ENCODE data around the gene TTC33. TPM values are rescaled to one million over a fixed set of nuclear protein-coding genes. Genes with fewer than 3 reads are reported as not detected.

Gene TTC33, protein sequence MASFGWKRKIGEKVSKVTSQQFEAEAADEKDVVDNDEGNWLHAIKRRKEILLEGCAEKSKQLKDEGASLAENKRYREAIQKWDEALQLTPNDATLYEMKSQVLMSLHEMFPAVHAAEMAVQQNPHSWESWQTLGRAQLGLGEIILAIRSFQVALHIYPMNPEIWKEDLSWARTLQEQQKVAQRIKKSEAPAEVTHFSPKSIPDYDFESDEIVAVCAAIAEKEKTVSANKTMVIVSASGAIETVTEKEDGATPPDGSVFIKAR
- 9.3 to 13.3 TPM (median 12.2 TPM) in 5 replicates for total RNA-seq (2022; extraction: Qiagen RNA extraction; ENCODE audit: low read depth)

DNA sequence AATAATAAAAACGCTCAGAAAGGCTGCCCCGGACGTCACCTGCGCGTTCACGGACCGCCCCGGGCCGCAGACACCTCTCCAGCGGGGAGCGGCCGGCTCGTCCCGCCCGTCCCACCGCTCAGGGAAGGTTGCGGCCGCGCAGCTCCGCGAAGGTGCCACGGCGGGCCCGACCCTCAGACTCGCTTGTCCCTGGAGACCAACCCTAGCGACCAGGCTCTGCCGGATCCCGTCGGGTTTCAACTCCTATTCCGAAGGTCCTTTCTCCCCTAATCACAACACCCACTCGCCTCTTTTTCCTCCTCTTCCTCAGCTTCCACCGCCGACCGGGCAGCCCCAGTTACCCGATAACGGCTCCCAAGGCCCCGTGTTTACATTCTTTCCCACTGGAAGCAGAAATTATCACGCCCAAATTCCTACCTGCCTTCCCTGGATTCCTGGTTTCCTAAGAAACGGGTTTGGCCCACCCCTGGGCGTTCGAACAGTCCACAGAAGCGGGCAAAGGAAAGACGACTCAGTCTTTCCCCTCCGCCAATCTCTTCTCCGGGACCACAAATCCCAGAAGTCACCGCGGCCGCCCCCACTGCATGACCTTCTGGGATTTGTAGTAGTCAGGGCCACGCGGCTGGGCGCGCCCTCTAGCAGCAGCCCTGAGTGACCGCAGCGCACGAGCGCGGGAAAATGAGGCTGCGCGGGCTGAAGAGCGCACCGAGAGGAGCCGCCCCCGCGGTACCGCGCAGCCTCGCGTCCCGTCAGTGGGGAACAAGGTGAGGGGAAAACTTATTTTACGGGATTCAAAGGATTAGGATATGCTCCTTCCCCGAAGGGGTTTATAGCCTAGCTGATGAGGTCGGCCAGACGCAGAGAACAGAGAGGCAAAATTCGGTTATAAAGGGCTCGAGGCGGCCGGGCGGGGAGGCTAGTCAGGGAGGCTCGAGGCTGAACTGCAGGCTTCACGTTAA, at the start of gene TTC33:
Gene TTC33, minus strand, starts transcription at position 555 of the 959 bp plus-strand sequence. CDS start 8,943 bp downstream, outside the sequence.

DNA sequence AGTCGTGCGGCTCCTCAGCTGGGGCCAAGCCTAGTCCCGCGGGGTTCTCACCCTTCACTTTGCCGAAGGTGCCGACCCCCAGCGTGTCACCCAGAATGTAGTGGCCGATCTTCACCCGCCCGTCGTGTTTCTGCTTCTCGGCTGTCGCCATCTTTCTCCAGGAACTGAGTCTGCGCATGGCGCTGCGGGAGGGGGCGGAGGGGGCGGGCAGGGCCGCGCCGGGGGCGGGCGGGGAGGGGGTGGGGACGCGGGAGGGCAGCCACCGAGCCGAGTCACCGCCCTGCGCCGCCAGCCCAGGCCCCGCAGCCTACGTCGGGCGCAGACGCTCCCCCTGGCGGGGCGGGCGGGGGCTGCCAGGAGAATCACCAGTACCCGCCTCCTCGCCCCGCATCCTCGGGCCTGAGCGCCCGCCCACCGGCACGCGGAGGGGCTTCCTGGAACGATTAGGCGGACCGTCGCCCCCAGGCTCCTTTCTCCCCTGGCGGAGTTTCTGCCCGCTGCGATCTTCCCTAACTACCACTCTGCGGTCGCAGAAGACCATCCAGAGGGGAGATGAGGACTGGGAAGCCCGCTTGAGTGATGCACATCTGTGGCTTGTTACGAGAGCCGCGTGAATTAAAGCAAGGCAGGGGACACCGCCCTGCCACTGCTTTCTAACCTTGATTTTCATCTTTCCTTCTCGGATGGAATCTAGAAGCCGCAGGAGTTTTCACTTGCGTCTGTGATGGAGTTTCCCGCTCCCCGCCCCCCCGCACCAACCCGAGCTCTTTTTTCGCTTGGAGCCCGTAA, 42.4 kb upstream of the TTC33 start, which contains the start of gene PRKAA1:
Gene PRKAA1, minus strand, starts transcription at position 363 of the 789 bp plus-strand sequence. Its CDS starts 185 bp downstream, at position 178.

DNA sequence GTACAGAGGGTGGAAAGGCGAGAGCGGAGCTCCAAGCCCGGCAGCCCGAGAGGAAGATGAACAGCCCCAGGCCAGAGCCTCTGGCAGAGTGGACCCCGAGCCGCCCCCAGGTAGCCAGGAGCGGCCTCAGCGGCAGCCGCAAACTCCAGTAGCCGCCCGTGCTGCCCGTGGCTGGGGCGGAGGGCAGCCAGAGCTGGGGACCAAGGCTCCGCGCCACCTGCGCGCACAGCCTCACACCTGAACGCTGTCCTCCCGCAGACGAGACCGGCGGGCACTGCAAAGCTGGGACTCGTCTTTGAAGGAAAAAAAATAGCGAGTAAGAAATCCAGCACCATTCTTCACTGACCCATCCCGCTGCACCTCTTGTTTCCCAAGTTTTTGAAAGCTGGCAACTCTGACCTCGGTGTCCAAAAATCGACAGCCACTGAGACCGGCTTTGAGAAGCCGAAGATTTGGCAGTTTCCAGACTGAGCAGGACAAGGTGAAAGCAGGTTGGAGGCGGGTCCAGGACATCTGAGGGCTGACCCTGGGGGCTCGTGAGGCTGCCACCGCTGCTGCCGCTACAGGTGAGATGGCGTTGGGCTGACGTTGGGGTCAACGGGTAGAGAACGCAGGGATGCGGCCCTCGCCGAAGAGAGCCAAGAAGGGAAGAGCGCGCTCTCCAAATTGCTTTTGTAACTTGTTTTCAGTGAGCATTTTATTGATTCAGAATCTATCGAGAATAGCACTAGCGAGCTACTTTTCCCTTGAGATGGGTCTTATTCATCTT, 75.7 kb downstream of the TTC33 start, which contains the start of gene PTGER4:
Gene PTGER4, plus strand, starts transcription at position 3 of the 769 bp plus-strand sequence. CDS start 1,079 bp downstream, outside the sequence.

Other genes starting within 250 kb of the TTC33 start
- gene PTGER4, start 76.0 kb downstream of the TTC33 start, total RNA-seq (2022; extraction: Qiagen RNA extraction; ENCODE audit: low read depth), result 0.69 to 0.94 TPM (median 0.80 TPM) in 5 replicates
- 33.2 to 64.0 TPM (median 48.0 TPM) in 5 replicates for gene PRKAA1, start 42.4 kb upstream of the TTC33 start, total RNA-seq (2022; extraction: Qiagen RNA extraction; ENCODE audit: low read depth)
- gene RPL37, start 79.3 kb upstream of the TTC33 start, total RNA-seq (2022; extraction: Qiagen RNA extraction; ENCODE audit: low read depth), result 2,575 to 3,163 TPM (median 2,618 TPM) in 5 replicates
- 4.2 to 6.0 TPM (median 4.5 TPM) in 5 replicates for gene CARD6, start 85.4 kb upstream of the TTC33 start, total RNA-seq (2022; extraction: Qiagen RNA extraction; ENCODE audit: low read depth)
- not detected in 5 replicates for gene C7, start 153.5 kb upstream of the TTC33 start, total RNA-seq (2022; extraction: Qiagen RNA extraction; ENCODE audit: low read depth)